ENCODE measurements around the gene CA10. TPM values are rescaled to one million over a fixed set of nuclear protein-coding genes. Genes with fewer than 3 reads are reported as not detected.
A peak's percentile ranks its signal among the peaks of the same experiment; 100 is the strongest.

The CA10 gene
- total RNA-seq, 2 donors from 2014 or later = 0.22 to 0.37 TPM

DNA sequence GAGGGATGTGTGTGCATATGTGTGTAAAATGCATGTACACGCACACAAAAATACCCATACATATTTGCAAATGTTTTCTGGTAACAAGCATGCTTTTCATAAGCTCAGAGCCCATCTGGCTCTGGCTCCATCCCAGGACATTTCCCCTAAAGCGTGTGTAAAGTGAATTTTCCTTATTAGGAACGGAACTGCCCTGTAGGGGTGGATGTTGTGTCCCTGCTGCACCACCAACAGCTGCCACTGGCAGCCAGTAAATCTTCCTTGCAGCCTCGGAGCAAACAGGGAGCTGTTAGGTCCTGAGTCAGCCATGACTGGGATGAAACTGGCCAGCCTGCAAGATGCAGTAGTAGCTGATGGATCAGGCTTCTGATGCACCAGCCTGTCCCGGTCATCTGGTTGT is 504.6 kb downstream of the CA10 start:
- TF ChIP-seq, protein P1, sequence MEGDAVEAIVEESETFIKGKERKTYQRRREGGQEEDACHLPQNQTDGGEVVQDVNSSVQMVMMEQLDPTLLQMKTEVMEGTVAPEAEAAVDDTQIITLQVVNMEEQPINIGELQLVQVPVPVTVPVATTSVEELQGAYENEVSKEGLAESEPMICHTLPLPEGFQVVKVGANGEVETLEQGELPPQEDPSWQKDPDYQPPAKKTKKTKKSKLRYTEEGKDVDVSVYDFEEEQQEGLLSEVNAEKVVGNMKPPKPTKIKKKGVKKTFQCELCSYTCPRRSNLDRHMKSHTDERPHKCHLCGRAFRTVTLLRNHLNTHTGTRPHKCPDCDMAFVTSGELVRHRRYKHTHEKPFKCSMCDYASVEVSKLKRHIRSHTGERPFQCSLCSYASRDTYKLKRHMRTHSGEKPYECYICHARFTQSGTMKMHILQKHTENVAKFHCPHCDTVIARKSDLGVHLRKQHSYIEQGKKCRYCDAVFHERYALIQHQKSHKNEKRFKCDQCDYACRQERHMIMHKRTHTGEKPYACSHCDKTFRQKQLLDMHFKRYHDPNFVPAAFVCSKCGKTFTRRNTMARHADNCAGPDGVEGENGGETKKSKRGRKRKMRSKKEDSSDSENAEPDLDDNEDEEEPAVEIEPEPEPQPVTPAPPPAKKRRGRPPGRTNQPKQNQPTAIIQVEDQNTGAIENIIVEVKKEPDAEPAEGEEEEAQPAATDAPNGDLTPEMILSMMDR (conservative IDR thresholded peaks at IDR 0.05) = peak; percentile 64

DNA sequence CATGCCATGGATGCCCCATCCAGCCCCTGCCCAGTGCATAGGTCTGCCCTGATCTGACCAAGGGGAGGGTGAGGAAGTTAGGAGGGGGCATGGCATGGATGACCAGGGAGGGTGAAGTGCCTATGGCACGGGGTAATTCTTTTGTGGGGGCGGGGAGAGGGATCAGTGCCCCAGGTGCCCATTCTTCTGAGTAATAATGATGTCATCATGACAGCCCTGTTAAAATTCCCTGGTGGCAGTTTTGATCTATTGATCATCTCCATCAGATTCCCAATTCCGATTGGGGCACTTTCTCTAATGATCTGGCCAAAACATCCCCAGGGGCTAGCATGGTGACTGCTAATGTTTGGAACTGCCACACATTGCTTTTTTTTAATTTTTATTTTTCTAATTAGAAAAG is 506.0 kb downstream of the CA10 start:
- H3K36me3 Mint-ChIP-seq (ENCODE audit: low read depth) = no peaks in the 10 kb centered on the region
- WGBS, 2 experiments (ENCODE audit: insufficient coverage in 1 of 2, insufficient read length in 1 of 2) = 80 to 88% methylated on average over 2 to 3 of the region's 3 CpGs

More for the DNA sequence above, 504.6 kb downstream of the CA10 start:
- H3K27me3 Mint-ChIP-seq (ENCODE audit: insufficient read depth) = peaks cover 14% of the 10 kb centered on the region
- H3K36me3 ChIP-seq (ENCODE audit: control insufficient read depth, insufficient read depth, low read length) = no peaks in the 10 kb centered on the region
- H3K27ac Mint-ChIP-seq = no peak overlapping the region
- no peak overlapping the region for H3K4me3 ChIP-seq (ENCODE audit: low read length)
- peaks cover 18% of the 10 kb centered on the region for H3K4me1 Mint-ChIP-seq
- no peak overlapping the region for H3K9ac ChIP-seq (ENCODE audit: extremely low read depth, low read length, poor library complexity, severe bottlenecking)
- 33 to 51% methylated on average over 2 to 4 of the region's 5 CpGs for WGBS, 2 experiments (ENCODE audit: insufficient coverage in 1 of 2, insufficient read length in 1 of 2)
- no peaks in the 10 kb centered on the region for H3K9me3 Mint-ChIP-seq
- H3K4me1 ChIP-seq (ENCODE audit: control insufficient read depth, insufficient read depth, low read length) = no peaks in the 10 kb centered on the region
- peaks cover 25% of the 10 kb centered on the region for H3K27me3 ChIP-seq (ENCODE audit: control insufficient read depth, insufficient read depth, low read length, poor library complexity, severe bottlenecking)
- no peaks in the 10 kb centered on the region for H3K36me3 Mint-ChIP-seq (ENCODE audit: low read depth)
- DNase-seq = peak; percentile 83
- no peak overlapping the region for H3K27ac ChIP-seq (ENCODE audit: low read depth, low read length)
- no peaks in the 10 kb centered on the region for H3K9me3 ChIP-seq (ENCODE audit: control insufficient read depth, low read length)
- no peak overlapping the region for H3K4me3 Mint-ChIP-seq

DNA sequence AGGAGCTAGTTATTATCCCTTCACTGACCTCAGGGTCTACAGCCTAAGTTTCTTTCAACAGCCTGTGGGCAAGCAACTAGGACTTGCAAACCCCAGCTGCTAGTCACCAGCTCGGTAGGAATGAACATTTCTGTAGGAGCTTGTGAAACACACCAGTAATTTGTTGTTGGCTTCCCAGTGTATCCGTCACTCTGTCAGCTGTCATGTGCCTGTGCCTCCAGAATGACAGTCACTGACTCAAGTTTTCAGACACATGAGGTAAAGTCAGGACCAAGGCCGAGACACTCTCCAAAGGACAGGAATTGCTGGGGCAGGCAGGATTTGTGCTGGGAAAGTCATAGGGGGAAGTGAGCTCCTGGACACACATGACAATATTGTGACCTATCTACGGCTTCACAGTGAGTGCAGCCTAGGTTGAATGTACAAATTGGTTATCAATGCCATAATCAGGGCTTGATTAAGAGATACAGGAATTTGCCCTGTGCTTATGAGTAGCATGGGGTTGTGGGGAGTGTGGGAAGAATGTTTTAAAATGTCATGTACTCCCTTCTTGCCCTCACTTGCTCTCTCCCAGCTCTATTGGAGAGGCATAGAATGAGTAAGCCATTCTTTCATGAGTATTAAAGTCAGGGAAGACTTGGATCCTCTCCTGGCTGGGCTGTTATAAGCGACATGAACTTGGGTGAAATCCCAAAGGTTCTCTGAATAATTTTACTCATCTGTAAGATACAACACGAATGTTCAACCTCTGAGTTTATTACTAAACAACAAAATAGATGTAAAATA is 506.8 kb downstream of the CA10 start:
- Histone ChIP-seq H3K27me3 (ENCODE audit: control insufficient read depth, insufficient read depth, low read length, poor library complexity, severe bottlenecking) (peaks cover 36% of the 10 kb centered on the region), H3K27ac (ENCODE audit: low read depth, low read length) (no peak overlapping the region), H3K9me3 (ENCODE audit: control insufficient read depth, low read length) (no peaks in the 10 kb centered on the region), H3K4me3 (ENCODE audit: low read length) (no peak overlapping the region), H3K4me1 (ENCODE audit: control insufficient read depth, insufficient read depth, low read length) (no peaks in the 10 kb centered on the region), H3K9ac (ENCODE audit: extremely low read depth, low read length, poor library complexity, severe bottlenecking) (no peak overlapping the region), H3K36me3 (ENCODE audit: control insufficient read depth, insufficient read depth, low read length) (no peaks in the 10 kb centered on the region)
- TF ChIP-seq, protein P1 (conservative IDR thresholded peaks at IDR 0.05) = no peak
- Mint-ChIP-seq H3K27me3 (ENCODE audit: insufficient read depth) (peaks cover 22% of the 10 kb centered on the region), H3K9me3 (no peaks in the 10 kb centered on the region), H3K36me3 (ENCODE audit: low read depth) (no peaks in the 10 kb centered on the region), H3K4me1 (peaks cover 24% of the 10 kb centered on the region), H3K27ac (no peak overlapping the region), H3K4me3 (no peak overlapping the region)
- DNase-seq = no peak
- 91 to 97% methylated on average over 5 to 6 of the region's 6 CpGs for WGBS, 2 experiments (ENCODE audit: insufficient coverage in 1 of 2, insufficient read length in 1 of 2)

More for the DNA sequence above, 506.0 kb downstream of the CA10 start:
- no peaks in the 10 kb centered on the region for H3K36me3 ChIP-seq (ENCODE audit: control insufficient read depth, insufficient read depth, low read length)
- TF ChIP-seq, protein P1 (conservative IDR thresholded peaks at IDR 0.05) = no peak
- no peak overlapping the region for H3K9ac ChIP-seq (ENCODE audit: extremely low read depth, low read length, poor library complexity, severe bottlenecking)
- no peak for DNase-seq
- H3K27me3 ChIP-seq (ENCODE audit: control insufficient read depth, insufficient read depth, low read length, poor library complexity, severe bottlenecking) = peaks cover 36% of the 10 kb centered on the region
- H3K27ac Mint-ChIP-seq = no peak overlapping the region
- H3K4me1 ChIP-seq (ENCODE audit: control insufficient read depth, insufficient read depth, low read length) = no peaks in the 10 kb centered on the region
- no peak overlapping the region for H3K4me3 Mint-ChIP-seq
- no peak overlapping the region for H3K4me3 ChIP-seq (ENCODE audit: low read length)
- peaks cover 17% of the 10 kb centered on the region for H3K4me1 Mint-ChIP-seq
- no peak overlapping the region for H3K27ac ChIP-seq (ENCODE audit: low read depth, low read length)
- H3K9me3 ChIP-seq (ENCODE audit: control insufficient read depth, low read length) = no peaks in the 10 kb centered on the region
- H3K27me3 Mint-ChIP-seq (ENCODE audit: insufficient read depth) = peaks cover 22% of the 10 kb centered on the region
- H3K9me3 Mint-ChIP-seq = no peaks in the 10 kb centered on the region
